GM12878 (cell line): ENCODE results near the gene GOLIM4. TPM values are rescaled to one million over a fixed set of nuclear protein-coding genes. Genes with fewer than 3 reads are reported as not detected.

Experiments used
- ATAC-seq: fragments of 200-7000 bp; cut with Tn5 transposase; 3 replicates; pipeline ENCODE4 v1.9.1; 2020; ENCODE audit warnings: mild to moderate bottlenecking, moderate library complexity
- BruUV-seq: library from RNA; stranded (reverse); fragments of 400-500 nt; replicated peaks from 2 replicates; lab custom pipeline; 2021; lab: Mats Ljungman, UMichigan
- CTCF ChIA-PET: fragments of 300-600 bp; sonication (Branson Sonifier 250); formaldehyde crosslinking; extraction: SDS; loops from one replicate; lab custom pipeline; 2021; ENCODE audit warnings: inconsistent platforms; lab: Yijun Ruan, JAX
- POLR2A ChIA-PET: fragments of 350-600 bp; formaldehyde crosslinking; extraction: SDS; loops from one replicate; lab custom pipeline; 2021; ENCODE audit warnings: inconsistent platforms; lab: Charles Lee
- RAD21 ChIA-PET: fragments of 300-600 bp; sonication (Branson Sonifier 250); formaldehyde crosslinking; loops from one replicate; lab custom pipeline; 2023; ENCODE audit warnings: antibody characterized with exemption; ENCODE audit not compliant: unreplicated experiment; lab: Charles Lee
- SMC1A ChIA-PET: fragments of 300-600 bp; sonication (Branson Sonifier 250); formaldehyde crosslinking; loops from one replicate; lab custom pipeline; 2023; ENCODE audit not compliant: unreplicated experiment, uncharacterized antibody; lab: Charles Lee
- DNase-seq: peaks from one replicate; pipeline ENCODE4 v3.0.0-alpha.2; 2011; ENCODE audit warnings: low read depth, low spot score
- FAIRE-seq: peaks from 3 replicates; lab custom pipeline; 2011; peaks lifted over from hg19 to GRCh38; lab: Jason Lieb, UNC
- H2AFZ ChIP-seq: 2 replicates; pipeline ENCODE4 v1.6.0; 2011; ENCODE audit warnings: low read depth, low read length, control low read depth; ENCODE audit not compliant: control insufficient read depth
- H3K27ac ChIP-seq: 2 replicates; pipeline ENCODE4 v1.5.1; 2011; ENCODE audit warnings: control low read depth; ENCODE audit not compliant: control insufficient read depth, insufficient read depth
- H3K27me3 ChIP-seq, 2 experiments: replicated peaks in 1 of 2; 2 replicates each; pipeline versions ENCODE4 v1.6.0 to v1.6.1; 2011; ENCODE audit warnings: low read length in 1 of 2; ENCODE audit not compliant: control insufficient read depth in 2 of 2, insufficient read depth in 2 of 2
- H3K36me3 ChIP-seq, 2 experiments: 2 replicates each; pipeline ENCODE4 v1.5.1; 2011; ENCODE audit warnings: low read length in 1 of 2; ENCODE audit not compliant: control insufficient read depth in 2 of 2, insufficient read depth in 2 of 2
- H3K4me1 ChIP-seq: 2 replicates; pipeline ENCODE4 v1.6.1; 2011; ENCODE audit warnings: mild to moderate bottlenecking, low read length, moderate library complexity, mixed read lengths; ENCODE audit not compliant: control insufficient read depth, insufficient read depth
- H3K4me2 ChIP-seq: 2 replicates; pipeline ENCODE4 v1.6.0; 2011; ENCODE audit warnings: control low read depth; ENCODE audit not compliant: control insufficient read depth, insufficient read depth
- H3K4me3 ChIP-seq: fragments of 200-600 bp; sonication (generic); 2 replicates; pipeline ENCODE4 v1.5.1; 2016
- H3K79me2 ChIP-seq: 2 replicates; pipeline ENCODE4 v1.6.0; 2011; ENCODE audit warnings: low read length; ENCODE audit not compliant: control insufficient read depth, insufficient read depth
- H3K9ac ChIP-seq: 2 replicates; pipeline ENCODE4 v1.8.0; 2011; ENCODE audit warnings: low read length, control low read depth, mixed read lengths; ENCODE audit not compliant: control insufficient read depth, insufficient read depth
- H3K9me3 ChIP-seq: replicated peaks from 3 replicates; pipeline ENCODE4 v1.5.1; 2011; ENCODE audit warnings: mild to moderate bottlenecking, low read length; ENCODE audit not compliant: control insufficient read depth, insufficient read depth
- H4K20me1 ChIP-seq: 2 replicates; pipeline ENCODE4 v1.6.0; 2011; ENCODE audit not compliant: control insufficient read depth, insufficient read depth
- CBX5 ChIP-seq: sonication (generic); IDR thresholded peaks from 2 replicates; pipeline ENCODE4 v1.6.1; 2016; ENCODE audit warnings: low read depth, moderate library complexity, mild to moderate bottlenecking, inconsistent platforms
- FOXM1 ChIP-seq: IDR thresholded peaks from 2 replicates; pipeline ENCODE4 v1.6.1; 2012; ENCODE audit warnings: low read depth, mild to moderate bottlenecking, inconsistent platforms, low read length, moderate library complexity
- GABPA ChIP-seq: IDR thresholded peaks from 2 replicates; pipeline ENCODE4 v1.6.1; 2014; ENCODE audit warnings: antibody characterized with exemption, low read depth, mild to moderate bottlenecking, inconsistent platforms
- MYC ChIP-seq: IDR thresholded peaks from 2 replicates; pipeline ENCODE4 v1.6.1; 2011; ENCODE audit warnings: mild to moderate bottlenecking, low read length, moderate library complexity, inconsistent platforms; ENCODE audit not compliant: insufficient read depth, insufficient replicate concordance, insufficient read length, severe bottlenecking
- NFXL1 ChIP-seq: fragments of 450-650 bp; IDR thresholded peaks from 2 replicates; pipeline ENCODE4 v1.6.1; 2017; ENCODE audit warnings: antibody characterized with exemption, mild to moderate bottlenecking, borderline replicate concordance
- NFYA ChIP-seq: IDR thresholded peaks from 2 replicates; pipeline ENCODE4 v1.6.1; 2011; ENCODE audit warnings: low read depth, mild to moderate bottlenecking, low read length, improper control_type of control experiment, borderline replicate concordance
- NR2C1 ChIP-seq: fragments of 450-650 bp; IDR thresholded peaks from 2 replicates; pipeline ENCODE4 v1.6.1; 2017; ENCODE audit warnings: antibody characterized with exemption, mild to moderate bottlenecking, moderate library complexity
- PAX8 ChIP-seq: fragments of 450-650 bp; IDR thresholded peaks from 2 replicates; pipeline ENCODE4 v1.6.1; 2017; ENCODE audit warnings: mild to moderate bottlenecking, moderate library complexity
- RB1 ChIP-seq: fragments of 450-650 bp; formaldehyde crosslinking; IDR thresholded peaks from 2 replicates; pipeline ENCODE4 v1.6.1; 2017; ENCODE audit warnings: mild to moderate bottlenecking, borderline replicate concordance
- SKIL ChIP-seq: fragments of 450-650 bp; IDR thresholded peaks from 2 replicates; pipeline ENCODE4 v1.6.1; 2017; ENCODE audit warnings: mild to moderate bottlenecking, low read depth, inconsistent platforms; ENCODE audit not compliant: poor library complexity, severe bottlenecking
- TARDBP ChIP-seq: IDR thresholded peaks from 2 replicates; pipeline ENCODE4 v1.6.1; 2016; ENCODE audit warnings: borderline replicate concordance
- YBX1 ChIP-seq: fragments of 450-650 bp; IDR thresholded peaks from 2 replicates; pipeline ENCODE4 v1.6.1; 2016; ENCODE audit warnings: antibody characterized with exemption
- YY1 ChIP-seq: IDR thresholded peaks from 2 replicates; pipeline ENCODE4 v1.6.1; 2011; ENCODE audit warnings: low read depth, mild to moderate bottlenecking, low read length
- ZNF24 ChIP-seq: fragments of 450-650 bp; IDR thresholded peaks from 2 replicates; pipeline ENCODE4 v1.6.1; 2017; ENCODE audit warnings: antibody characterized with exemption, mild to moderate bottlenecking
- ZNF687 ChIP-seq: fragments of 450-650 bp; IDR thresholded peaks from 2 replicates; pipeline ENCODE4 v1.6.1; 2017; ENCODE audit warnings: mild to moderate bottlenecking, moderate library complexity
- WGBS: methylation state at CpG from one replicate; pipeline ENCODE4 v1.1.6; 2016; ENCODE audit warnings: low lambda C conversion rate; ENCODE audit not compliant: insufficient replicate concordance, insufficient coverage; ENCODE audit errors: missing lambda C conversion rate; 5-methylcytosine and 5-hydroxymethylcytosine counted together
- in situ Hi-C: fragments of 300-500 bp; cut with MboI; formaldehyde crosslinking; loops from 9 replicates; pipeline ENCODE4 v1.14.3; 2018; ENCODE audit warnings: mixed read lengths
- intact Hi-C: fragments of 100-400 bp; cut with micrococcal nuclease; formaldehyde crosslinking; loops from one replicate; pipeline ENCODE4 v1.14.2; 2022; ENCODE audit not compliant: unreplicated experiment
- polyA plus RNA-seq, 11 experiments: library from polyadenylated mRNA; depleted of rRNA in 4 of 11; unstranded in 6 of 11; stranded (reverse) in 5 of 11; fragments of >200 nt; fragmentation: Nextera tagmentation in 4 of 11; fragmentation: Illumina TruSeq in 1 of 11; extraction: Ambion mirVana in 4 of 11; extraction: Trizol in 1 of 11; gene quantifications; 1 replicate in 1 of 11; 2 replicates in 10 of 11; pipeline versions ENCODE4 v1.2.1 to v1.2.3, GENCODE V29; 2011 to 2016; ENCODE audit warnings: inconsistent platforms in 2 of 11, missing spikeins in 2 of 11, low read depth in 1 of 11
- total RNA-seq, 4 experiments: library from RNA; depleted of rRNA in 3 of 4; stranded (reverse); fragments of >200 nt in 3 of 4; fragmentation: Illumina TruSeq in 1 of 4; extraction: Trizol in 1 of 4; gene quantifications; 2 replicates each; pipeline versions ENCODE4 v1.2.1 to v1.2.3, GENCODE V29; 2013 to 2021

The GOLIM4 gene
- total and polyA plus RNA-seq, 10 of the 15 experiments (the other 5 are each of a cell fraction or from before 2014, with no cell fraction given): 11.1 to 32.4 (median 19.3) TPM

GRCh38 chr3:168048414-168049330, 47.1 kb downstream of the GOLIM4 start:
- Histone ChIP-seq H3K9ac (no peak overlapping the region), H3K36me3 (no peaks in the 10 kb centered on the region), H3K27me3 (no peaks in the 10 kb centered on the region), H3K79me2 (peaks cover 13% of the 10 kb centered on the region), H3K4me3 (no peak overlapping the region), H3K4me1 (peaks cover 12% of the 10 kb centered on the region), H3K4me2 (no peak overlapping the region), H4K20me1 (no peaks in the 10 kb centered on the region), H2AFZ (no peak overlapping the region), H3K27ac (no peak overlapping the region), H3K9me3 (no peaks in the 10 kb centered on the region)
- DNase-seq (no peak), FAIRE-seq (no peak), ATAC-seq (no peak)
- ChIA-PET POLR2A (interaction anchor here (0.6 to 0.7 kb wide), 2 partner anchors 69 to 313 kb away, joined by 3 to 7 read pairs; partner anchors contain the start of gene SERPINI1), RAD21 (interaction anchor here (1.6 to 5.4 kb wide), 3 partner anchors 43 to 118 kb away, joined by 4 to 76 read pairs (median 6); no protein-coding TSS in a partner anchor), CTCF (interaction anchor here (0.6 to 12.6 kb wide), 21 partner anchors 14 to 572 kb away, joined by 3 to 318 read pairs (median 4); partner anchors contain the start of gene GOLIM4), SMC1A (interaction anchor here (0.6 to 10.3 kb wide), 13 partner anchors 10 to 325 kb away, joined by 3 to 186 read pairs (median 4); no protein-coding TSS in a partner anchor)
- 91% methylated on average over 5 of the region's 5 CpGs for WGBS
- intact Hi-C loops: loop anchor here (10.0 kb wide), 1 partner anchor 796 kb away; no protein-coding TSS in a partner anchor
- no TSS peak for BruUV-seq
- no peak for TF ChIP-seq ZNF24
- TF ChIP-seq NFYA: no peak
- no peak for TF ChIP-seq YBX1
- TF ChIP-seq NFXL1: no peak
- no peak for TF ChIP-seq FOXM1
- TF ChIP-seq CBX5: no peak
- no peak for TF ChIP-seq ZNF687
- TF ChIP-seq MYC: no peak
- no peak for TF ChIP-seq RB1
- TF ChIP-seq GABPA: no peak
- TF ChIP-seq YY1: no peak
- no peak for TF ChIP-seq SKIL
- TF ChIP-seq TARDBP: no peak
- TF ChIP-seq NR2C1: no peak
- TF ChIP-seq PAX8: no peak
- in situ Hi-C loops: loop anchor here (5.0 to 10.0 kb wide), 2 partner anchors 114 to 806 kb away; no protein-coding TSS in a partner anchor
